NCI-H187 treated with DMSO at 0.1 percent for 48 hours (cell line): Measurements from ENCODE around the gene TCOF1.
"Not testable (repeated sequence)": the region's sequence is repeated elsewhere in the genome, so short reads cannot be mapped to it uniquely, and the experiment has no call there.

ENCODE experiments used
- DNase-seq: peaks from one replicate; lab custom pipeline; 2025; lab: John Stamatoyannopoulos, UW

TCOF1 gene

GRCh38 chr5:150404941-150405816, 47.7 kb downstream of the TCOF1 start:
- no peak for DNase-seq

- DNase-seq = no peak
Observed at GRCh38 chr5:150406103-150406722, 48.7 kb downstream of the TCOF1 start.

DNA sequence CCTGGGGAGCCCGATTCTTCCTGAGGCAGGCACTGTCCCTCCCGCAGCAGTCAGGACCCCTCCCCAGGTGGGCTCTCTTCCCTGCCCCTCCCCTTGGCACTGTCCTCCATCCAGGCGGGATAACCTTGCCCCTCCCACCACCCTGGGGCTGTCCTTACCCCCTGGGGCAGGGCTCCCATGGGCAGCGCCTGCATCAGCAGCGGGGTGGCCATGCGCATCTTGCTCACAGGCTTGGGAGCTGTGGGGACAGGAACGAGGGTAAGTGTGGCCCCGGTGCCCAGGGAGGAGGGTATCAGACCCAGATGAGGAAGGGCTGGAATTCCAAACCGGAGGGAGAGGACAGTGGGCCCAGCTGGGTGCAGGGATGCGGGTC, 49.2 kb downstream of the TCOF1 start:
- no peak for DNase-seq

DNA sequence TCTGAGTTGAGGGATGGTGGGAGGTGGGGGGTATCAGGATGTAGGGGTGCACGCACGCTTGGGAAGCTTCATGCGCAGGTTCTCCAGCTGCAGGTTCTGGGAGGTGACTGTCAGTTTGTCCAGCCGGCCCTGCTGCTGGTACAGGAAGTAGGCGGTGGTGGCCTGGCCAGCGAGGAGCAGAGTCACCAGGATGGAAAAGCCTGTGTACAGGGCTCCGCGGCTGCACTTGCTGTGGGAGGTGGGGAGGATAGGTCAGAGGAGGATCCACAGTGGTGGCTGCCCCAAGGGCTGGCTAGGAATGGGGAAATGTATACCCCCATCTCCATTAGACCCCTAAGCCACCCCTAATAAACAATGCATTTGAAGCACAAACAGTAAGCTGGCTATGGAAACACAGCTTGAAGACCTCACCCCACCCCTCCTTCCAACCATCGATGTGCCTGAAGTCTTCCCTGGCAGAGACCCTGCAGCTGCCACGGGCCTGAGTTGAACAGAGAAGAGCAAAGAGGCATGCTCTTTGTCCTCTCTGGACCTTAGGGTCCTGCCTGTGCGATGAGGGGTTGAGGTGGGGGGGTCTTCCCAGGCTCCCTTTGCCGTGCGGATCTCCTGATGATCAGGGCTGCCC, 49.7 kb downstream of the TCOF1 start:
- DNase-seq = no peak

- no peak for DNase-seq
Observed at GRCh38 chr5:150408231-150408943, 50.9 kb downstream of the TCOF1 start.

- DNase-seq = peak; percentile 17
Observed at GRCh38 chr5:150409638-150410523, 52.4 kb downstream of the TCOF1 start.

GRCh38 chr5:150410524-150411244, 53.2 kb downstream of the TCOF1 start:
- DNase-seq = no peak

DNA sequence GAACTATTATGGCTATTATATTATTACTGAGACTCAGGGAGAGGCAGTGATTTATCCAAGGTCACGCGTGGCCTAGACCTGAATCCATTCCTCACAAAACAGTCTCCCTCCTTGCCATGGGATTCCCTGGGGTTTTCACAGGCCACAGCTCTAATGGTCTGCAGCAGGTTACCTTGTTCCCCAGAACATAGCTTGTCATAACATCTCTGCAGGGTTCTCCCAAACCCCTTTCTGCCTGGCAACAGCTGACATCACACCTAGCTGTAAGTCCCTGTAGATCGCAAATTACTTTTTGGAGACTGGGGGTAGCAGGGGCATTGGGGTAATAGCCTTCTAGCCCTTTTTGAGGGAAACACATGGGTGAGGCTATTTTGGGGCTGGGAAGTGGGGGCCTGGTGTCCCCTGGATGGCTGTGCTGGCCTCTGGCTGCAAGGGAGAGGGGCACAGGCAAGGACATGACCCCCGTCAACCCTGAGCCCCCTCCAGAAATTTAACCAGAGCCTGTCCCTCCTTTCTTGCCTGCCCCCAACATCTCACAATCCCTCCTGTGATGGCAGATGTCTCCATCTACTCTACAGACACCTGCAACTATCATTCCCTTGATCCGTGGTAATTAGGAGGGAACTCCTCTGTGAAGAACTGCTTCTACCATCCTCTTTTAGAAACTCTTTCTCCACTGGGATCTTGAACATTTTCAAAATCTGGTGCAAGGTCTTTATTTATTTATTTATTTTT, 53.9 kb downstream of the TCOF1 start:
- DNase-seq = no peak

DNA sequence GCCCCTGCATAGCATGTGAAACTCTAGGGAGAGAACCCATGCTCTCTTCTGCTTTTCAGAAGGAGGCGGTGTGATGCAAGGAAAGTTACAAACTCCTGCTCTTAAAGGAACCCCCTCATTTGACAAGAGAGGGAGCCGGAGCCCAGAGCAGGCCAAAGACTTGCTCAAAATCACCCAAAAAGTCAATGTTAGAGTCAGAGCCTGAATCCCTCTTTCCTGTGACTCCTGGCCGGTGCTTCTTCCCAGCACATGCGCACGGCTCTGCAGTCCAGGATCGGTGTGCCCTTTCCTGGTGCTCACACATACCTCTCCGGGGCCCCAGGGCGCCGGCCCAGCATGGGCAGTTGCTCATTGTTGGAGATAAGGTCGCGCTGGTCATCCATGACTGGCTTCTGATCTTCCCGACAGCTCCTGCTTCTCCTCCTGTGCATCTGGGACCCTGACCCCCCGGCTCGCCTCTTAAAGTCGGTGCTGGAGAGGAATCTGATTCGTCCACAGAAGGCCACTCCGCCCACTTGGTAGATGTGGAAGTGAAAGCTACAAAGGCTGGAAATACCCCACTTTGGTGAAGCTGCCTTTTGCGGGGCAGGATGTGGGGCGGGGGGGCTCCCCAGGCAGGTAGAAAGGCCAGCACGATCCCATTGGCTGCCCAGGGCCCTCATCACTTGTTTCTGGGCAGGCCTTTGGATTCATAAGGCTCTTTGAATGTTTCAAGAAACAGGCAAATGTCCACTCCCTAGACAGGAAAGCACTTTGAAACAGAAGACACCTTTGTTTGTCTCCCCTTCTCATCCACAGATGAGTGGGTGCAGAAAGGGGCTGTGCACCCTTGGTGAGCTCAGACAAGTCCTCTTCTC, 55.0 kb downstream of the TCOF1 start, which contains the start of gene CD74:
Gene CD74 (minus strand): TSS at position 592 of the 857 bp plus-strand sequence. CDS start 161 bp downstream, at position 431.
- no peak for DNase-seq

DNA sequence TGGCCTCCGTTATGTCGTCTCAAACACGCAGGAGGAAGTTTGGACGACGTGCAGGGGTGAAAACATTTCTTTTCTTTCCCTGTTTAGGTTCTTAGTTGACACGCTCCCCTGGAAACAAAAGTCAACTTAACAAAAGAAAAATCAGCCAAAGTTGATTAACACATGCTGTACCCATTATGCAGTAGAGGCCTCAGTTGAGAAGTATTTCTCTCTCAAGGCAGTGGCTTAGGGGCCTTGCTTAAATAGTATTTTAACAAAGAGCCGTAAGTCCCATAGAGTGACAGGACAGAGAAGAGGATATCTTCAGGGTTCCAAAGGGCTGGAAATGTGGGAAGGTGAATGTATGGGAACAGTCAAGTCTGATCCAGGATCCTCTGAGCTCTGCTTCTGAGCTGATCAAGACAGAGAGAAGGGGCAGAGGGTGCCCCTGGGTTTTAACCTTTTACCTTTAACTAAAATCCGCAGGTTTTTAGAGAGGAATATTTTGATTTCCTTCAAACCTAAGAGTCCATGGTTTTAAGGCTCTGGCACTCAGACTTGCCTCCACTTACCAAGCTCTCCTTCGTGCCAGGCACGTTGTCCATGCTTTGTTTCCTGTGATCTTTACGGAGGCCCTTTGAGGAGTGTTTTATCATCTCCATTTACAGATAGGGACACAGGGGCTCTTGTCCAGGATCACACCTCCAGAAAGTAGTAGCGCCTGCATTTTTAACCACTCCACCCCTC, 55.8 kb downstream of the TCOF1 start:
- DNase-seq = no peak

DNA sequence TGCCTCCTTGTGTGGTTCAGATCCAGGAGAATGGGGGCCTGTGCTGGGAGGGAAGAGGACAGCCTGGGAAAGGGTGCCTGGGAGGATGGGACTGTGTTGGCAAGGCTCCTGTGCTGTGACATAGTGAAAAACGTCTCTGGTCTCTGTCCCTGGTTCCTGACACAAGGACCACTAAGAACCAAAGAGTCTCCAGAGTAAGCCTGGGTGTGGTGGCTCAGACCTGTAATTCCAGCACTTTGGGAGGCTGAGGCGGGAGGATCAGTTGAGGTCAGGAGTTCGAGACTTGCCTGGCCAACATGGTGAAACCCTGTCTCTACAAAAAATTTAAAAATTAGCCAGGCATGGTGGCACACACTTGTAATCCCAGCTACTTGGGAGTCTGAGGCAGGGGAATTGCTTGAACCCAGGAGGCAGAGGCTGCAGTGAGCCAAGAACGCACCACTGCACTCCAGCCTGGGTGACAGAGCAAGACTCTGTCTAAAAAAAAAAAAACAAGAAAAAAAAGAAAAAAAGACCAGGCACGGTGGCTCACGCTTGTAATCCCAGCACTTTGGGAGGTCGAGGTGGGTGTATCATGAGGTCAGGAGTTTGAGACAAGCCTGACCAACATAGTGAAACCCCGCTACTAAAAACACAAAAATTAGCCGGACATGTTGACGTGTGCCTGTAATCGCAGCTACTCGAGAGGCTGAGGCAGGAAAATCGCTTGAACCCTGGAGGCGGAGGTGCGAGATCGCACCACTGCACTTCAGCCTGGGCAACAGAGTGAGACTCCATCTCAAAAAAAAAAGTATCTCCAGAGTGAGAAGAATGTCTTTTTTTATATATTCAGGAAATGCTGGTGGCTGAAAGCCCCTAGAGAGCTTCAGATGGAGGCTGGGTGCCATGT, 56.6 kb downstream of the TCOF1 start:
- not testable (repeated sequence) for DNase-seq

DNA sequence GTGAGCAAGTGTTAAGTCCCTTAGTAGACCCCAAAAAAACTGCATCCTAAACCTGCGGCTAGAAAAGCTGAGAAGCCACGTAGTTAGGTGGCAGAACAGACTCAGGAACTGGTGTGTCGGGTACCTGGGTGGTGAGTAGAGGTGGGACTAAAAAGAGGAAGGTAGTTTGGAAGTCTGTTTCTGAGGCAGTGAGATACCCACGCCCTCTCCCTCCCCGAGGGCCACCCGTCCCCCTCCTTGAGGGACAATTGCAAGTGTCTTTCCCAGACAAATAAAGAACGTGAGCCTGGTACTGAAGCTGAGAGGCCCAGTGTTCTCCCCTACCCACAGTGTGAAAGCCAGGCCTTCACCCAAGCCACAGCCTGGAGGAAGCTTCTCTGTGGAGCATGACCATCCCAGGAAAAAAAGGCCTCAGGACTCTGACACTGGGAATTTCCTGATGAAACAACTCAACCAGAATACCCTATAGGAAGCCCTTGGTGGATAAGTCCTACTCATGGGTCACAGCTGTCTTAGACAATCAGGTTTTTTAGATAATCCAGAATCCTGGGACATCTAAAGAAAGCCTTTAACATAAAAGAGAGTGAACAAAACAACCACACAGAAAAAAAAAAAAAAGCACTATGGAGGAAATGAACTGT, 62.3 kb downstream of the TCOF1 start:
- DNase-seq = no peak

GRCh38 chr5:150422075-150422474, 64.6 kb downstream of the TCOF1 start:
- DNase-seq = no peak

GRCh38 chr5:150422758-150423157, 65.3 kb downstream of the TCOF1 start:
- DNase-seq = no peak

GRCh38 chr5:150426165-150426564, 68.7 kb downstream of the TCOF1 start:
- not testable (repeated sequence) for DNase-seq

- DNase-seq = no peak
Observed at GRCh38 chr5:150428106-150428876, 70.8 kb downstream of the TCOF1 start.
